GM21360 (cell line): ENCODE measurements around the gene FBXL16.

Experiments used
- ATAC-seq: cut with Tn5 transposase; IDR thresholded peaks from one replicate; pipeline ENCODE4 v1.9.1; 2021; ENCODE audit warnings: mild to moderate bottlenecking, moderate library complexity; ENCODE audit not compliant: unreplicated experiment

FBXL16 gene

GRCh38 chr16:734981-735881 is 29.6 kb upstream of the FBXL16 start:
- no peak for ATAC-seq

- no peak for ATAC-seq
These were observed 28.8 kb upstream of the FBXL16 start for GRCh38 chr16:734208-734980.

GRCh38 chr16:733382-734207 is 28.0 kb upstream of the FBXL16 start:
- ATAC-seq, result no peak

GRCh38 chr16:732936-733335 is 27.3 kb upstream of the FBXL16 start:
- no peak for ATAC-seq

GRCh38 chr16:732332-732731 is 26.7 kb upstream of the FBXL16 start:
- no peak for ATAC-seq

- no peak for ATAC-seq
These were observed 25.3 kb upstream of the FBXL16 start for GRCh38 chr16:730666-731509.

- no peak for ATAC-seq
These were observed 24.4 kb upstream of the FBXL16 start for GRCh38 chr16:729768-730665.

- no peak for ATAC-seq
These were observed 23.5 kb upstream of the FBXL16 start for GRCh38 chr16:728890-729744.

GRCh38 chr16:728131-728889 is 22.7 kb upstream of the FBXL16 start:
- ATAC-seq, result no peak

GRCh38 chr16:727291-727977 is 21.8 kb upstream of the FBXL16 start:
- no peak for ATAC-seq

GRCh38 chr16:726438-727290 is 21.1 kb upstream of the FBXL16 start, which contains the start of the genes CCDC78 and HAGHL:
Gene CCDC78 (minus strand): TSS chr16:726443. CDS start chr16:726367, 76 bp downstream.
Gene HAGHL (plus strand): TSS chr16:727106. CDS start chr16:727510, 404 bp downstream.
- ATAC-seq, result no peak

- no peak for ATAC-seq
These were observed 20.5 kb upstream of the FBXL16 start for GRCh38 chr16:726188-726437.

GRCh38 chr16:725463-726187 is 20.0 kb upstream of the FBXL16 start:
- ATAC-seq, result no peak

GRCh38 chr16:725041-725376 is 19.4 kb upstream of the FBXL16 start:
- ATAC-seq, result no peak

GRCh38 chr16:724188-725040 is 18.8 kb upstream of the FBXL16 start:
- ATAC-seq, result no peak
